Tibial artery (tissue), 4 donors: Measurements from ENCODE around the gene MSS51.

ENCODE experiments used
- DNase-seq, 2 donors: peaks; one replicate each; pipeline ENCODE4 v3.0.0-alpha.2; 2019
- H3K27ac ChIP-seq, 2 donors: fragments of 200-600 bp; sonication (generic) in 1 of 2; 1 replicate in 1 of 2; 2 replicates in 1 of 2; pipeline ENCODE4 v1.5.1; 2018 to 2019; ENCODE audit warnings: mild to moderate bottlenecking in 1 of 2
- H3K27me3 ChIP-seq, 2 donors: fragments of 200-600 bp; sonication (generic) in 1 of 2; one replicate each; pipeline versions ENCODE4 v1.5.1 to v1.6.0; 2016 to 2019
- H3K36me3 ChIP-seq, 3 donors: fragments of 200-600 bp; sonication (generic) in 2 of 3; one replicate each; pipeline ENCODE4 v1.5.1; 2016 to 2019; ENCODE audit warnings: mild to moderate bottlenecking in 2 of 3
- H3K4me1 ChIP-seq, 4 donors: fragments of 200-600 bp; sonication (generic) in 2 of 4; 1 replicate in 3 of 4; 2 replicates in 1 of 4; pipeline ENCODE4 v1.5.1; 2016 to 2019
- H3K4me3 ChIP-seq, 2 donors: fragments of 200-600 bp; sonication (generic) in 1 of 2; 1 replicate in 1 of 2; 2 replicates in 1 of 2; pipeline ENCODE4 v1.5.1; 2018 to 2019; ENCODE audit warnings: mild to moderate bottlenecking in 2 of 2
- H3K9me3 ChIP-seq, 3 donors: fragments of 200-600 bp; sonication (generic) in 1 of 3; one replicate each; pipeline ENCODE4 v1.5.1; 2016 to 2019
- CTCF ChIP-seq, 2 experiments: fragments of 200-600 bp in 1 of 2; fragments of 450-650 bp in 1 of 2; IDR thresholded peaks; one replicate each; pipeline ENCODE4 v1.5.1; 2017 to 2019; ENCODE audit warnings: antibody characterized with exemption in 2 of 2, mild to moderate bottlenecking in 1 of 2, moderate library complexity in 1 of 2
- intact Hi-C: fragments of 100-400 bp; cut with DNase I; formaldehyde crosslinking; loops from one replicate; pipeline ENCODE4 v1.15.0; 2023; ENCODE audit warnings: low total_unique reads

The MSS51 gene

GRCh38 chr10:73432646-73433537 is 469 bp downstream of the MSS51 start:
- no peak for DNase-seq
- no peak overlapping the region for H3K4me3 ChIP-seq
- H3K9me3 ChIP-seq: no peaks in the 10 kb centered on the region
- H3K27ac ChIP-seq: no peak overlapping the region
- no peak for TF ChIP-seq CTCF (IDR thresholded peaks at IDR 0.05)
- intact Hi-C loops: no loop called here
- no peaks in the 10 kb centered on the region for H3K4me1 ChIP-seq
- no peaks in the 10 kb centered on the region for H3K27me3 ChIP-seq
- peaks cover 9 to 41% (median 39%) of the 10 kb centered on the region in 3 donors for H3K36me3 ChIP-seq

- intact Hi-C loops: no loop called here
- Histone ChIP-seq H3K9me3 (no peaks in the 10 kb centered on the region), H3K4me1 (no peaks in the 10 kb centered on the region), H3K4me3 (no peak overlapping the region), H3K27me3 (no peaks in the 10 kb centered on the region), H3K36me3 (peaks cover 37 to 67% (median 65%) of the 10 kb centered on the region in 3 donors), H3K27ac (no peak overlapping the region)
- TF ChIP-seq CTCF (IDR thresholded peaks at IDR 0.05): no peak
- DNase-seq: no peak
Observed at GRCh38 chr10:73426318-73426717, 7.0 kb downstream of the MSS51 start.

- no peaks in the 10 kb centered on the region for H3K27me3 ChIP-seq
- intact Hi-C loops: no loop called here
- H3K4me3 ChIP-seq: no peak overlapping the region
- peaks cover 37 to 69% (median 65%) of the 10 kb centered on the region in 3 donors for H3K36me3 ChIP-seq
- no peak for TF ChIP-seq CTCF (IDR thresholded peaks at IDR 0.05)
- H3K9me3 ChIP-seq: no peaks in the 10 kb centered on the region
- no peak overlapping the region for H3K27ac ChIP-seq
- H3K4me1 ChIP-seq: no peaks in the 10 kb centered on the region
- no peak for DNase-seq
Observed at GRCh38 chr10:73424478-73424877, 8.9 kb downstream of the MSS51 start.

GRCh38 chr10:73423309-73423708 is 10.1 kb downstream of the MSS51 start:
- intact Hi-C loops: no loop called here
- DNase-seq: no peak
- Histone ChIP-seq H3K4me1 (no peaks in the 10 kb centered on the region), H3K27ac (no peak overlapping the region), H3K4me3 (no peak overlapping the region), H3K27me3 (no peaks in the 10 kb centered on the region), H3K9me3 (no peaks in the 10 kb centered on the region), H3K36me3 (peaks cover 37 to 69% (median 60%) of the 10 kb centered on the region in 3 donors)
- no peak for TF ChIP-seq CTCF (IDR thresholded peaks at IDR 0.05)

- Histone ChIP-seq H3K36me3 (peaks cover 0 to 5% (median 0%) of the 10 kb centered on the region in 3 donors), H3K4me3 (no peak overlapping the region), H3K27me3 (no peaks in the 10 kb centered on the region), H3K27ac (no peak overlapping the region), H3K4me1 (peaks cover 0 to 20% (median 16%) of the 10 kb centered on the region in 4 donors), H3K9me3 (no peaks in the 10 kb centered on the region)
- intact Hi-C loops: loop anchor here (10.0 kb wide), 1 partner anchor 162 kb away; the partner anchor contains the start of gene MRPS16
- no peak for DNase-seq
- no peak for TF ChIP-seq CTCF (IDR thresholded peaks at IDR 0.05)
Observed at GRCh38 chr10:73416571-73416970, 16.8 kb downstream of the MSS51 start.
